ENCODE results near the gene NKD2.

DNA sequence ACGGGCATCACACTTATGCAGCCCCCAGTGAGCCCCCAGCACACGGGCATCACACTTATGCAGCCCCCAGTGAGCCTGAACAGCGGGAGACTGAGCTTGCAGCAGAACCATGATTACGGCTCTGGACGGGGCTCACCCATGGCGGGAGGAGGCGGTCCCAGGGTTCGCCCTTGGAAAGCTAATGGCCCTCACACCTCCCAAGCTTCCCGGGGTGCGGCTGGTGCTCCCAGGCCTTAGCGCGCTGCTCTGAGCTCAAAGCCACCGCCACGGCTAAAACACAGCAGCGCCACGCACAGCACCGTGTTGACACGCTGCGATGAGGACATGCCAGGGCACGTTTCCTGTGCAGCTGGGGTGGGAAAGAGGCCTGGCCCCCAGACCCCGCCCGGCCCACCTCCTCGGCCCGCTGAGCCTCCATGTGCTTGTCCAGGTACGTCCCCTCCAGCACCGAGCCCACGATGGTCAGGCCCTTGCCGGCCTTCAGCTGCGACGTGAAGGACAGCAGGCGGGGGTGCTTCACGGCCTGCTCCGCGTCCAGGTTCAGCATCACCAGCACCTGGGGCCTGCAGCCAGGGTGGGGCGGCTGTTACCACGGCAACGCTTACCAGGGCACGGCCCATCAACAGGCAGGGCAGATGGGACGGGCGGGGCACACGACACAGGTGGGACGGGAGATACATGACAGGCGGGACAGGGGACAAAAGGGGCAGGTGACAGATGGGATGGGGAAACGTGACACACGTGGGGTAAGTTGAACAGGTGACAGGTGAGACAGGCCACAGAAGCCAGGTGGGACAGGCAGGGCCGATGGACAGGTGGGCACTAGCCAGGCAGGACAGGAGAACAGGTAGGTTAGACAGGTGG, 64.9 kb downstream of the NKD2 start:
- no peak for TF ChIP-seq EP300 (IDR thresholded peaks at IDR 0.05; ENCODE audit: low read length)
- TF ChIP-seq NELFE (IDR thresholded peaks at IDR 0.05; ENCODE audit: insufficient read depth, insufficient read length) = no peak

Data from K562 (cell line).